ENCODE measurements around the gene ABCB9.

DNA sequence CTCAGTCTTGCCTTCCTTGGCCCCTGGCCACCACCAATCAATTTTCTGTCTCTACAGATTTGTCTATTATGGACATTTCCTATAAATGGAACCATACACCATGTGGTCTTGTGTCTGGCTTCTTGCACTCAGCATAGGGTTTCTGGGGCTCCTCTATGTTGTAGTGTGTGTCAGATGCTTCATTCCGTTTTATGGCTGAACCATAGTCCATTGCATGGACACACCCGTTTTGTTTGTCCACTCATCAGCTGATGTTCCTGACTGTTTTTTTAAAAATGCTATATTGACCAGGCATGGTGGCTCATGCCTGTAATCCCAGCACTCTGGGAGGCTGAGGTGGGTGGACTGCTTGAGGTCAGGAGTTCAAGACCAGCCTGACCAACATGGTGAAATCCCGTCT, 35.2 kb upstream of the ABCB9 start:
- no peak for TF ChIP-seq POLR2AphosphoS5 (IDR thresholded peaks at IDR 0.05)
- TF ChIP-seq, protein P1, sequence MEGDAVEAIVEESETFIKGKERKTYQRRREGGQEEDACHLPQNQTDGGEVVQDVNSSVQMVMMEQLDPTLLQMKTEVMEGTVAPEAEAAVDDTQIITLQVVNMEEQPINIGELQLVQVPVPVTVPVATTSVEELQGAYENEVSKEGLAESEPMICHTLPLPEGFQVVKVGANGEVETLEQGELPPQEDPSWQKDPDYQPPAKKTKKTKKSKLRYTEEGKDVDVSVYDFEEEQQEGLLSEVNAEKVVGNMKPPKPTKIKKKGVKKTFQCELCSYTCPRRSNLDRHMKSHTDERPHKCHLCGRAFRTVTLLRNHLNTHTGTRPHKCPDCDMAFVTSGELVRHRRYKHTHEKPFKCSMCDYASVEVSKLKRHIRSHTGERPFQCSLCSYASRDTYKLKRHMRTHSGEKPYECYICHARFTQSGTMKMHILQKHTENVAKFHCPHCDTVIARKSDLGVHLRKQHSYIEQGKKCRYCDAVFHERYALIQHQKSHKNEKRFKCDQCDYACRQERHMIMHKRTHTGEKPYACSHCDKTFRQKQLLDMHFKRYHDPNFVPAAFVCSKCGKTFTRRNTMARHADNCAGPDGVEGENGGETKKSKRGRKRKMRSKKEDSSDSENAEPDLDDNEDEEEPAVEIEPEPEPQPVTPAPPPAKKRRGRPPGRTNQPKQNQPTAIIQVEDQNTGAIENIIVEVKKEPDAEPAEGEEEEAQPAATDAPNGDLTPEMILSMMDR (IDR thresholded peaks at IDR 0.05), result no peak

Data from suprapubic skin (tissue), 3 donors.